Upper lobe of right lung (tissue), 1 donor: ENCODE measurements around the gene DAAM2. TPM values are rescaled to one million over a fixed set of nuclear protein-coding genes. Genes with fewer than 3 reads are reported as not detected.

Experiments
- ATAC-seq: fragments of 200-7000 bp; cut with Tn5 transposase; one replicate; pipeline ENCODE4 v1.9.1; 2020; ENCODE audit warnings: mild to moderate bottlenecking, moderate library complexity
- DNase-seq: peaks from one replicate; pipeline ENCODE4 v3.0.0-alpha.2; 2020
- H3K27ac ChIP-seq: fragments of 200-600 bp; one replicate; pipeline ENCODE4 v1.8.0; 2022
- H3K27me3 ChIP-seq: fragments of 200-600 bp; one replicate; pipeline ENCODE4 v1.8.0; 2022; ENCODE audit warnings: mild to moderate bottlenecking
- H3K36me3 ChIP-seq: fragments of 200-600 bp; one replicate; pipeline ENCODE4 v1.8.0; 2022
- H3K4me1 ChIP-seq: fragments of 200-600 bp; one replicate; pipeline ENCODE4 v1.8.0; 2022
- H3K4me3 ChIP-seq: fragments of 200-600 bp; one replicate; pipeline ENCODE4 v1.8.0; 2022; ENCODE audit warnings: mild to moderate bottlenecking
- H3K9me3 ChIP-seq: fragments of 200-600 bp; one replicate; pipeline ENCODE4 v1.8.0; 2022
- CTCF ChIP-seq: fragments of 200-600 bp; IDR thresholded peaks from one replicate; pipeline ENCODE4 v1.8.0; 2022; ENCODE audit warnings: antibody characterized with exemption
- intact Hi-C: fragments of 100-400 bp; cut with DNase I; formaldehyde crosslinking; loops from one replicate; pipeline ENCODE4 v1.11.0; 2022
- total RNA-seq: library from RNA; stranded (reverse); fragmentation: NEBNext Ultra II Directional; extraction: Animal tissue kit (Norgen Biotek cat#: 25700); gene quantifications from one replicate; pipeline ENCODE4 v1.2.1, GENCODE V29; 2021
- donor health status: DM: no; HTN: yes; CAD: no; lungs with severe emphysema.

The DAAM2 gene
- total RNA-seq, 1 donor from 2014 or later = 34.6 TPM

GRCh38 chr6:39904946-39905639 lies 112.9 kb downstream of the DAAM2 start:
- intact Hi-C loops = no loop called here
- Histone ChIP-seq H3K4me3 (no peak overlapping the region), H3K9me3 (no peaks in the 10 kb centered on the region), H3K4me1 (no peaks in the 10 kb centered on the region), H3K27ac (no peak overlapping the region), H3K27me3 (no peaks in the 10 kb centered on the region), H3K36me3 (peaks cover 24% of the 10 kb centered on the region)
- DNase-seq = no peak
- ATAC-seq = no peak
- no peak for TF ChIP-seq CTCF

- peaks cover 24% of the 10 kb centered on the region for H3K36me3 ChIP-seq
- ATAC-seq (no peak), DNase-seq (peak; percentile 38)
- no peak overlapping the region for H3K4me3 ChIP-seq
- TF ChIP-seq CTCF = no peak
- H3K27ac ChIP-seq = no peak overlapping the region
- intact Hi-C loops = no loop called here
- no peaks in the 10 kb centered on the region for H3K4me1 ChIP-seq
- H3K27me3 ChIP-seq = no peaks in the 10 kb centered on the region
- no peaks in the 10 kb centered on the region for H3K9me3 ChIP-seq
Measured at GRCh38 chr6:39905640-39905975, 113.4 kb downstream of the DAAM2 start.

- no peak for TF ChIP-seq CTCF
- no peak overlapping the region for H3K27ac ChIP-seq
- H3K27me3 ChIP-seq = no peaks in the 10 kb centered on the region
- no peaks in the 10 kb centered on the region for H3K4me1 ChIP-seq
- peaks cover 21% of the 10 kb centered on the region for H3K36me3 ChIP-seq
- DNase-seq (no peak), ATAC-seq (no peak)
- H3K9me3 ChIP-seq = no peaks in the 10 kb centered on the region
- intact Hi-C loops = no loop called here
- H3K4me3 ChIP-seq = no peak overlapping the region
Measured at GRCh38 chr6:39906318-39906761, 114.2 kb downstream of the DAAM2 start.

GRCh38 chr6:39907871-39908575 lies 115.8 kb downstream of the DAAM2 start:
- ATAC-seq = no peak
- Histone ChIP-seq H3K4me1 (no peaks in the 10 kb centered on the region), H3K36me3 (peaks cover 29% of the 10 kb centered on the region), H3K4me3 (no peak overlapping the region), H3K27ac (no peak overlapping the region), H3K27me3 (no peaks in the 10 kb centered on the region), H3K9me3 (no peaks in the 10 kb centered on the region)
- TF ChIP-seq CTCF = no peak
- intact Hi-C loops = no loop called here
- DNase-seq = peak; percentile 35

- peak; percentile 46 for DNase-seq
- TF ChIP-seq CTCF = no peak
- Histone ChIP-seq H3K9me3 (no peaks in the 10 kb centered on the region), H3K27ac (no peak overlapping the region), H3K4me1 (no peaks in the 10 kb centered on the region), H3K36me3 (peaks cover 39% of the 10 kb centered on the region), H3K27me3 (no peaks in the 10 kb centered on the region), H3K4me3 (no peak overlapping the region)
- intact Hi-C loops = no loop called here
- ATAC-seq = no peak
Measured at GRCh38 chr6:39908838-39909583, 116.8 kb downstream of the DAAM2 start.
